ENCODE results near the gene DSCAML1.

DSCAML1 gene

GRCh38 chr11:117481036-117481435, 316.0 kb downstream of the DSCAML1 start:
- DNase-seq = no peak

GRCh38 chr11:117480221-117480620, 316.8 kb downstream of the DSCAML1 start:
- no peak for DNase-seq

DNA sequence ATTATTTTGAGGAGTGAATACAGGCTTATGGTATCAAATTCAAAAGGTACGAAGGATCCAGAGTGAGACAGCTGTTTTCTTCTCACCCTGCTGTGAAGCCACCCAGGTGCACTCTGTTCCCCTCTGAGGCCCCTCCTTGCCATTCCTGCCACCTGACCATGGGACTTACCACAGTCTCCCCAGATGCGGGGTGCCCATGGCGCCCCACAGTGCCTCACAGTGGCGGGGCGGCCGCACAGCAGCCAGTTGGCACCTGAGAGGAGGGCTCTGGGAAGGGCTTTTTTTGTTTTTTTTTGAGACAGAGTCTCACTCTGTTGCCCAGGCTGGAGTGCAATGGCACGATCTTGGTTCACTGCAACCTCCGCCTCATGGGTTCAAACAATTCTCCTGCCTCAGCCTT, 317.6 kb downstream of the DSCAML1 start:
- no peak for DNase-seq

- no peak for DNase-seq
Observed at GRCh38 chr11:117478926-117479325, 318.1 kb downstream of the DSCAML1 start.

- no peak for DNase-seq
Observed at GRCh38 chr11:117478126-117478860, 318.7 kb downstream of the DSCAML1 start.

GRCh38 chr11:117477721-117478120, 319.3 kb downstream of the DSCAML1 start:
- no peak for DNase-seq

DNA sequence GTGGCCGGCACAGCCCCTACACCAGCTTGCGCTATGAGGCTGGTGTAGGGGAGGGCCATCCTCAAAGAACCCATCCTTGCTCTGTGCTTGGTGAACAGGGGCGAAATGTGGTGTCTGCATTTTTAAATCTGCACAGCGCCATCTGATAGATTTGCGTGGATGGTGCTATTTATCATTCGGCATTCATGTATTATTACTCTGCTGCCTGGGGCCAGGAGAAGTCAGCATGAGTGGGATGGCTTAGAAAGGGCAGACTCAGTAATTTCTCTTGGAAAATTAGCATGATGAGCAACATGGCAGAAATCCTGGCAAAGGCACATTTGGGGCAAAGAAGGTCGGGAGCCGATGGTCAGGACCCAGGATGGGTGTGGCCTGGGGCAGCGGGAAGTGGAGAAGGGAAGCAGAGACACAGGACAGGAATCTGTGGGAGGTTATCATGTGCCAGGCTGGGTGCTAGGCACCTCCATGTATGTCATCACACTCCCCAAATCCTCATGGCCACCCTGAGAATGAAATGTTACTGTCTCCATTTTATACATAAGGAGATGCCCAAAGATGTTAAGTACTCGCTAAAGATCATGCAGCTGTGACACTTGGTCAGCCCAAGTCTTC, 320.4 kb downstream of the DSCAML1 start:
- DNase-seq = no peak

DNA sequence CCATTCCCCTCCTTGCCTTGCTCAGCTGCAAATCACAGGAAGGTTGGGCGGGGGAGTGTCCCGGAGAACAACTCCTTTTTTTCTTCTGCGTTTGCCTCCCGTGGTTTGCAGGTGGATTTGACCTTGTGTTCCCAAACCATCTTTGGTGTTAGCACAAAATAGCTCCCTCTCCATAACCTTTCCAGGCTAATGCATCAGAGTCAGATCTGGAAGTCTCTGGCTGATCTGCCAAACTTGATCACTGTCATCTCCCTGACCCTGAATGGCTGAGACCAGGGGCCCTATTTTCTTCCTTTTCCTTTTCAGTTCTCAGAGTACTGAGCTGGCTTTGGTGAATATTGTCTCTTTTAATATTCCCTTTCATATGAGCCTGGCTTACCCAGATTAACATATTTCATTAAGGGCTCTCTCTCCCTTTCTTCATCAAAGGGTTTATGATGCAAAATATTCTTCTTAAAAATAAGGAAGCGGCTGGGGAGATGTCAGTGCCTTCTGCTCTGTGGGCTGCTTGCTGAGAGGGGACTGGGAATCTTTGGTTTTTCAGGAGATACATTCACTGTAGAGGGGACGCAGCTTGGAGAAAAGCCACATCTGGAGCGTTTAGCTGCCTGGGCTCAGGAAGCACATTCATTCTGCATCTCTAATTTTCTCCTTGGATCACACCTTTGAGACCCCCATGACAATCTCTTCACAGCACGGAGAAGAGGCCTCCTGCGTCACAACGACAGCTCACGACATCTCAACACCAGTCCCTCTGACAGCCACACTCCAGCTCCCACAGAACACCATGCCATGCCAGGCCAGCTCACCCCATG, 321.1 kb downstream of the DSCAML1 start:
- DNase-seq = no peak

- no peak for DNase-seq
Observed at GRCh38 chr11:117473481-117474091, 323.4 kb downstream of the DSCAML1 start.

GRCh38 chr11:117471776-117472175, 325.2 kb downstream of the DSCAML1 start:
- no peak for DNase-seq

- DNase-seq = no peak
Observed at GRCh38 chr11:117470576-117470975, 326.4 kb downstream of the DSCAML1 start.

DNA sequence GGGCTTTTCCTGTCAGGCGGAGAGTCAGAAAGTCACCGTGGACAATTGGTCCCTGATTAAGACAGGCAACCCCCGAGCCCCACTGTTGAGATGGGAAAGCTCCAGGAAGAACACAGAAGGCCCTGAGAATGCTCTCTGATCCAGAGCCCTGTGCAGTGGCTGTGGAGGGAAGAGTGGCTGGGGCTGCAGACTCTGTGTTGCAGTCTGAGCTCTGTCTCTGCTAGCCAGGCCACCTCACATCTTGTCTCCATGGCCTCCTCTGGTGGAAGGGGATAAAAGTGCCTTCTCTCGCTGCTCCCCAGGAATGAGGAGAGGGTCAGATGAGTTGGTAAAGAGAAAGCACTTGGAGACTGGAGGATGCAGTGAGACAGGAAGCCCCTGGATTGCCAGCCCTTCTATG, 328.1 kb downstream of the DSCAML1 start:
- DNase-seq = no peak

DNA sequence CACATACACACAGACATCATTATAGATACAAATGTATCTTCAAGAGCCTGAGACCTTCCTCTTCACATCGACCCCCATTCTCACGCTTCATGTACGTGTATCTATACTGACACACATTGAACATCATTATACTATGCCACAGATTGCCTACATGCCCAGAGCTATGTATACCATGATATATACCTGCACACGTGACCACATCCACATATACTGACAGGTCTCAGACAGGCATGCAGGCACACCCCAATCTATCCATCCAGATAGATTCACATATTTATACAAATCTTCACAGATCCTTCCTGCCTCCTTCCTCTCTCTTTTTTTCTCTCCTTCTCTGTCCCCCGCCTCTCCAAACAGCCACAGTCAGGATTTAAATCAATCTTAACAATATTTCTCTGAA, 329.2 kb downstream of the DSCAML1 start:
- DNase-seq = no peak

DNA sequence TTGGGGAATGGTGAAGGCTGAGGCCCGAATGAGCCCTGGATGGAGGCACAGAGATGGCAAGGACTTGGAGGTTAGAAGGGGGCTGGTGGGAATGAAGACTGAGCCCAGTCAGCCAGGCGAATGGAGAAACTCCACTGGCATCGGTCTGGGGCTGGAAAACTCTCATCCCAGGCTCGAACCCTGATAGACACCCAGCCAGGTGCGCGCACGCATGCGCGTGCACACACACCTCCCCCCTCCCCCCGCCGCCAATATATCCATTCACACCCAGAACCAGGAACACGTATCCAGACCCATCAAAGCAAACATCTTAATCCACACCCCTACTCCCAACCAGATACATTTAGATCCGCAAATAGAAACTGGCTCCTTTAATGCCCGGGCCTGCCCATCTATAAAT, 330.1 kb downstream of the DSCAML1 start:
- DNase-seq = no peak

DNA sequence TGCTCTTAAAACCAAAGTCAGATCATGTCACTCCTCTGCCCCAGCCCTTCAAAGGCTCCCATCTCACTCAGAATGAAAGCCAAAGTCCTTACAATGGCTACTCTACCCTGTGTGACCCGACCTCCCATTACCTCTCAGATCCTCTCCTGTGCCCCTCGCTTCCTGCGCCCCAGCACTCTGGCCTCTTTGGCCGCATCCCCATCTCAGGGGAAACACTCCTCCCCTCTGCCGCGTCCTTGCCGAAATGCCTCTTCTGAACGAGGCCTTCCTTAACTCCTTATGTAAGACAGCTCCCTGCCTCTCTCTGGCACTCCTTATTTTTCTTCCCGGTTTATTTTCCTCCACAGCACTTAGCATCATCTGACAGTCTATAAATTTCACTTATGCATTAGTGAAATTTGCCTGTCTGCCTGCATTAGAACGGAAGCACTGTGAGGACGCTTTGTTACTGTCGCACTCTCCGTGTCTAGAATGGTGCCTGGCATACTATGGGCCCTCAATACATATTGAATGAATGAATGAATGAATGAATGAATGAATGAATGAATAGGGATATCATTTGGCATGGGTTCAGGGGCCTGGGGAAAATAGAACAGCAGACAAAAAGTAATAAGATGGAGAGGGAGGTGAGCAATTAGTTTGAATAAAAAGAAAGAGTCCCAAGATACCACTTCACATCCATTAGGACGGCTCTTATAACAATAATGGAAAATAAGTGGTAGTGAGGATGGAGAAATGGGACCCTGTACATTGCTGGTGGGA, 331.6 kb downstream of the DSCAML1 start:
- no peak for DNase-seq

- DNase-seq = no peak
Observed at GRCh38 chr11:117464778-117465177, 332.2 kb downstream of the DSCAML1 start.

DNA sequence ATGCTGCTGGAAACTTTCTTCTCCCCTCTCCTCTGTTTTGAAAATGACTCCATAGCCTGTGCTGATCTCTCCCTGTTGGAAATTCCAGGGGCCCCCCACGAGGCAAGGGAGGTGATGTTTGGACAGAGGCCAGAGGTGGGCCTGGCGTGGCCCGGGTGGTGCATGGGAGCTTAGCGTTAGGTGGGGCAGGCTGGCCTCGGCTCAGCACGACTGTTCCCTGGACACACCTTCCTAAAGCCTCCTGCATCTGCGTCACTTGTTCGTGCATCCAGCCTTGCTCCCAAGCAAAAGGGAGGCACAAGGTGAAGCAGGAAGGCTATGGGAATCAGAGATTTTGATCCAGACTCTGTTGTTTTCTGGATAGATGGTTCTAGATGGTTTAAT, 334.2 kb downstream of the DSCAML1 start:
- no peak for DNase-seq

DNA sequence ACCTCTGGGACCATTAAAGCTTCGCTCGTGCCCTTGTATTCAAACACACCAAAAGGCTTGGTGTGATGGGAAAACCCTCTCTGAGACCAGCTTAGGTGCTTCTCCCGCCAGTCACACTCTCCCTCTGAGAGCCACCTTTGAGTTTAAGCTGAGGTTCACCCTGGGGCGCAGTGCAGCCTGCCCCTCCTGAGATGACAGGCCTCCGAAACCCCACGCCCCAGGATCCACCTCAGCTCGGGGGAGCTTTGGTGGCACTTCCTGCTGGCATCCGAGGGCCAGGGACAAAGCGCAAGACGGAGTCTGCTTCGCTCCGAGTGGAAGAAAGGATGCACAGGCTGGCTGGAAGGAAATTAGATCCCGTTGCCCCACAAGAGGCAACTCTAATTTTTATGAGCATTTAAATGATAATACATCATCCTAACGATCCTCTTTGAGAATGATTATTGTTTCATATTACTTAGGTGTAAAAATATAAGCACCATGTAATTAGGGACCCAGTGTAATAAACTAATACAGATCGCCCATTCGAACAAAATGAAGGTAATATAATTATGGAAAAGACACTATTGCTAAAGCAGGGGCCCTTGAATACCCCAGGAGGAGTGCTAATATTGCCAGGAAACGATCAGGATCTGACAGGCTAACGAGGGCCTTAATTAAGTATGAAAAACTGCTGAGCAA, 334.7 kb downstream of the DSCAML1 start:
- no peak for DNase-seq

GRCh38 chr11:117461396-117462182, 335.4 kb downstream of the DSCAML1 start:
- DNase-seq = no peak

DNA sequence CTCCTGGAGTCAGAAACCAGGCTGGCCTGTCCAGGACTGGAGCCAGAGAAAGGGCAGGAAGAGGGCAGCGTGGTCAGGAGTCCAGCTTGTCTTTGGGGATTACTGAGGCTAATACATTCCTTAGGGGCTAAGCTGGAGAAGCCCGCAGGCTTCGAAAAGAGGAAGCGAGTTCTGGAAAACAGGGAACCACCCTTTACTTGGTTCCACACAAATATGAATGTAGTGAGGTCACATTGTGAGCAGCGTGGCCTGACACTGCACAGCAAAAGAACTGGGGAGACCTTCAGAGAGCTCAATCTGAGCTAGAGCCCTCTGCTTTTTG, 337.1 kb downstream of the DSCAML1 start:
- no peak for DNase-seq
